NCI-H1694 (cell line): ENCODE data around the gene F10.
"Not testable (repeated sequence)": the region's sequence is repeated elsewhere in the genome, so short reads cannot be mapped to it uniquely, and the experiment has no call there.

Experiments used
- DNase-seq: peaks from one replicate; lab custom pipeline; 2025; lab: John Stamatoyannopoulos, UW

Gene F10

DNA sequence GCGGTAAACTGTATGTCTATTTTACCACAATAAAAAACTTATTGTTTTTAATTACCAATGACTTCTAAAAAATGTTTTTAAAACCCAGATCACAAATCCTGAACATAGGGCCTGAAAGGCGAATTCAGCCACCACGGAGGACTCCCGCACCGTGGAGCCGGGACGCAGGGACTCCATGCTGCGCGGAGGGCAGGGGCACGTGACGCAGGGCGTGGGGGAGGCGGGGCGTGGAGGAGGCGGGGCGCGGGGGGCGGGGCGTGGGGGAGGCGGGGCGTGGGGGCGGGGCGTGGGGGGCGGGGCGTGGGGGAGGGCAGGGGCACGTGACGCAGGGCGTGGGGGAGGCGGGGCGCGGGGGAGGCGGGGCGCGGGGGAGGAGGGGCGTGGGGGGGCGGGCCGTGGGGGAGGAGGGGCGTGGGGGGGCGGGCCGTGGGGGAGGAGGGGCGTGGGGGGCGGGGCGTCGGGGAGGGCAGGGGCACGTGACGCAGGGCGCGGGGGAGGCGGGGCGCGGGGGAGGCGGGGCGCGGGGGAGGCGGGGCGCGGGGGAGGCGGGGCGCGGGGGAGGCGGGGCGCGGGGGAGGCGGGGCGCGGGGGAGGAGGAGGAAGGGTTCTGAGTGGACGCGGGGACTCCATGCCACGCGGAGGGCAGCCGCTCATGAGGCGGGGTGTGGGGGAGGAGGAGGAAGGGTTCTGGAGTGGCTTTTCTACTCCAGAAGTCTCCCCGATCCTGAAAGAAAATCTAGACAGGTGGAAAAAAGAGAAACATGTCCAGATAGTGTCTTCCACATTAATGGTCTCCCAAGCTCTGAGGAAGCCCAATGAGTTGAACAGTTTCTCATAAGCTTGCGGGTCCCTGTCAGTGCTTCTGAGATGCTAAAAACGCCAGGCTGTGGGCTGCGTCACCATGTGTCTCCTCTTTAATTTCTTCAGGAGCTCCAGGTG, 31.5 kb downstream of the F10 start:
- peak; percentile 14 for DNase-seq

DNA sequence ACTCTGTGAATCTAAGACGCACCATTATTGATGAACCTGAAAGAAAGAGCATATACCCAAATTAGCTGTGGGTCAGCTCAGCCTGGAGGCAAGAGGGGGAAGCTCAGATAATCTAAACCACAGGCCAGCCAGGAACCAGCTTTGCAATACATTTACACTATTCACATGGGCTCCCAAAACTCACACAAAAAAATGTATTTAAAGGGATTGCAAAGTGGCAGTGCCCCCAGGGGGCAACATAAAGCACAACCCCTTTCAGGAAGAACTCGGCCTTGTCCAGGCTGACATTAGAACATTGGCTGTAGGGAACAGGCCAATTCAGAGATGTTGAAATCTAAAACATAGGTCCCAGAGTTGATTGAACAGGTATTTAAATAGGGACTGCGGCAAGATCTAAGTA, 32.6 kb downstream of the F10 start:
- DNase-seq: no peak

DNA sequence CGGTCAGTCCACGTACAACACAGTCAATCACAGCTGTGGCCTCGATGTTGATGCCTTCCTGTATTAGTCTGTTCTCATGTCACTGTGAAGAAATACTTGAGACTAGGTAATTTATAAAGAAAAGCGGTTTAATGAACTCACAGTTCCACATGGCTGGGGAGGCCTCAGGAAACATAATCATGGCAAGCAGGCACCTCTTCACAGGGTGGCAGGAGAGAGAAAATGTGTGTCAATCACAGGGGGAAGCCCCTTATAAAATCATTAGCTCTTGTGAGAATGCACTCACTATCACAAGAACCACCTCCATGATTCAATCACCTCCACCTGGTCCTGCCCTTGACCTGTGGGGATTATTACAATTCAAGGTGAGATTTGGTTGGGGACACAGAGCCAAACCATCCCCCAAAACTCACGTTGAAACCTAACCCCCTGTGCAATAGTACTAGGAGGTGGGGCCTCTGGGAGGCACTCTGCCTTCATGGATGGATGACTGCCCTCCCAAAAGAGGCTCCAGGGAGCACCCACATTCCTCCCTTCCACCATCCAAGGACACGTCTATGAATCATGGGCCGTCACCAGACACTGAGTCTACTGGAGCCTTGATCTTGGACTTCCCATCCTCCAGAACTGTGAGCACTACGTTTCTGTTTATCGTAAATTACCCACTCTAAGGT, 33.5 kb downstream of the F10 start:
- no peak for DNase-seq

DNA sequence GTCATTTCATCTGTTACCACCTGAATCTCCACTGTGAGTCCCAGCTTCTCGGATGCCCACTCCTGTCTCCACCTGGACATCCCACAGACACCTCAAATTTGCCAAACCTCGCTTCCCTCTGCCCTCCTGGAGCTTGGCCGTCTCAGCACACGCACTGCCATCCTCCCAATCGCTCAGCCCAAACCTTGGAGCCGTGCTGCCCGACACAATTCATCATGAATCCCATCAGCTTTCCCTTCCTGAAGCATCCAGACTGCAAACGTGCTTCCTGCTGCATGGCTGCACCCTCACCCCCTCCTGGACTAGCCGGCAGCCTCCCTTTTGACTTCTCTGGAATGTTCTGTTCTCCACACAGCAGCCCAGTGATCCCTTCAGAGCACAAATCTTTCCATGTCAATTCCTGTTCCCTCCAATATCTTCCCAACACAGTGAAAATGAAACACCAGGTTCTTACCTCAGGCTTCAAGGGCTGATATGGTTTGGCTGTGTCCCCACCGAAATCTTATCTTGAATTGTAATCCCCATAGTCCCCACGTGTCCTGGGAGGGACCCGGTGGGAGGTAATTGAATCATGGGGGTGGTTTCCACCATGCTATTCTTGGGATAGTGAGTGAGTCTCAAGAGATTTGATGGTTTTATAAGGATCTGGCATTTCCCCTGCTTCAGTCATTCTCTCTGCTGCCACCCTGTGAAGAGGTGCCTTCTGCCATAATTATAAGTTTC, 34.8 kb downstream of the F10 start:
- no peak for DNase-seq

DNA sequence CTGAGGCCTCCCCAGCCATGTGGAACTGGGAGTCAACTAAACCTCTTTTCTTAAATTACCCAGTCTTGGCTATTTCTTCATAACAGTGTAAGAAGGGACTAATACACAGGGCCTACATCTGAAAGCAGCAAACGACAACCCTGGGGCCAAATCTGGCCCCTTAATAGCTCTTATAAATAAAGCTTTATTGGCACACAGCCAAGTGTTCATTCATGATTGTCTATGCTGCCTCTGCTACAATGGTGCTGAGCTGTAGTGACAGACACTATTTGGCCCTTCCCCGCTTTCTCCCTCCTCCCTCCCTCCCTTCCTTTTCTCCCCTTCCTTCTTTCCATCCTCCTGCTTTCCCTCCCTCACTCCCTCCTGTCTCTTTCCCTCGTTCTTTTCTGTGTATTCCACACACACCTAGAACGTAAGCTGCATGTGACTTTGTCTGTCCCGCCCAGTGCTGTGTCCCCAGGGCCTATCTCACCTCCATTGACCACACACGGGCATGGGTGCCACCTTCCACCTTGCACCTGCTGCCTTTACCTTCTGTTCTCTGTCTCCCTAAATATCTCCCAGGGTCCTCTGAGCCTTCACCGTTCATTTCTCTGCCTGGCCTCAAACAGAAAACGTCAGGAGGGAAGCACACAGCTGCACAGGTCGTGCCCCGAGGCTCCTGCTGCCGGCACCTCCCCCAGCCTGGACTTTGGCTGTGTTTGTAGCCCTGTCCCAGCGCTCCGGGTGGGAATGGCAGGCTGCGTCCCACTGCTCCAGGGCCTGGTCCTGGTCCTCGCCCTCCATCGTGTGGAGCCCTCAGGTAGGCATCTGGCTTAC, 35.5 kb downstream of the F10 start, which contains the start of gene PROZ:
Gene PROZ, plus strand, starts transcription at position 720 of the 819 bp plus-strand sequence. Its CDS starts 13 bp downstream, at position 733.
- DNase-seq: no peak

DNA sequence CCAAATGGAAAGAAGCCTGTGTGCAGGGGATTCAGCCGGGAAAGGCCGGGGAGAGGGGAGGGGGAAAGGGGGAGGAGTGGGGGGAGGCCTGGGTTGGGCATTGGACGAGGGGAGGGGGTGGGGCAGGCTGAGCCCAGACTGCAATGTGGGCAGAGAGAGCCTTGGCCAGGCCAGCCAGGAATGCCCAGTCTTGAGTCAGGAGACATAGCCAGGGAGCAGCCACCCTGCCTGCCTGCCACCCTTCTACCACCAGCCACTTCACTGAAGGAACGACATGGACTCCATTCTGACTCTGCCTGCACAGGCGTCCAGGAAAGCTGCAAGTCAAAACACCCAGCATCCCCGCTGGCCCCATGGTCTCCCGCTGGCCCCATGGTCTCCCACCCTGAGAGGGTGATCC, 36.3 kb downstream of the F10 start:
- no peak for DNase-seq

DNA sequence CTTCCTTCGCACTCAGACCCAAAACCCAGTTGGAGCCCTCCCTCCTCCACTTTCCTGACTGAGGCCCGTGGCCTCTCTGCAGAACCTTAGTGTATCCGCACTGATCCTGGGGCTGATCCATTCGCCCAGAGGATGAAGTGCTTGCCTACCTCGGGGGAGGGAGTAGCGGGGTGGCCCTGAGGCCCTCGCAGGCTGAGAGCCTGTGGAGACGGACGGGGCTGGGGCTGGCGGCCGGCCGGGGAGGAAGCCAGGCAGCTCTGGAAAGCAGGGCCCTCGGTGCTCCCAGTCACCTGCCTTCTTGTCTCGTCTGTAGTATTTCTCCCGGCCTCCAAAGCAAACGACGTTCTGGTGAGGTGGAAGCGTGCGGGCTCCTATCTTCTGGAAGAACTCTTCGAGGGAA, 37.1 kb downstream of the F10 start:
- no peak for DNase-seq

DNA sequence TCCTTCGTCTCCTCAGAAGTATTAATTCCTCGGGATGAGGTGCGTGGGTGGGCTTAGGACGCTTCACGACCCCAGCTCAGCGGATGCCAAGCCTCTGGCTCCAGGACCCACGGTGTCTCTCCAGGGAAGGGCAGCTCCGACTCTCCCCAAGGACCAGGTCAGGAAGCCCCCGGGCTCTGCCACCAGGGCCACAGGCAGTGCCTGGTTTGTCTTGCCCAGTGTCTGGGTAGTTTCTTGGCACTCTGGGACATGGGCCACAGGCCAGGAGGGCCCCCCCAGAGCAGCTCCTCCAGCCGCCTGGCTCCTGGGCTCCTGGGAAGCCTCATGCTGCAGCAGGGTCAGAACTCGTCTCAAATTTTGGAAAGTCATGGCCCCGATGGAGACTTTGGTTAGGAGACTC, 38.4 kb downstream of the F10 start:
- DNase-seq: no peak

DNA sequence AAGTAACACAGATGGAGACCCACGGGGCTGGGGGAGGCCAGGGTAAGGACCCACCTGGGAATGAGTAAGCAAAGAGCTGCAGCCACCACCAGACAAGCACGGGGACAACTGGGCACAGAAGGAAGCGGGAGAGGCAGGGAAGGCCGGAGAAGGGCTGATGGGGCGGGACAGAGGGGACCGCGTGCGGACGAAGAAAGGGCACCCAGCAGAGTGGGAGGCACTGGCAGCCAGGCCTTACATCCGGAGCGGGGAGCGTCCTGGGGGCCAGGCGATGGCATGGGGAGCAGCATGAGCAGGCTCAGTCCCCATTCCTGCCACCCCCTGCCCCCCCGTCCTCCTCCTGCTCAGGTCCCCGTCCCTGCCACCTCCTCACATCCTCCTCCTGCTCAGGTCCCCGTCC, 38.8 kb downstream of the F10 start:
- DNase-seq: no peak

DNA sequence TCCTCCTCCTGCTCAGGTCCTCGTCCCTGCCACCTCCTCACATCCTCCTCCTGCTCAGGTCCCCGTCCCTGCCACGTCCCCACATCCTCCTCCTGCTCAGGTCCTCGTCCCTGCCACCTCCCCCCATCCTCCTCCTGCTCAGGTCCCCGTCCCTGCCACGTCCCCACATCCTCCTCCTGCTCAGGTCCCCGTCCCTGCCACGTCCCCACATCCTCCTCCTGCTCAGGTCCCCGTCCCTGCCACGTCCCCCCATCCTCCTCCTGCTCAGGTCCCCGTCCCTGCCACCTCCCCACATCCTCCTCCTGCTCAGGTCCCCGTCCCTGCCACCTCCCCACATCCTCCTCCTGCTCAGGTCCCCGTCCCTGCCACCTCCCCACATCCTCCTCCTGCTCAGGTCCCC, 39.4 kb downstream of the F10 start:
- DNase-seq: not testable (repeated sequence)

DNA sequence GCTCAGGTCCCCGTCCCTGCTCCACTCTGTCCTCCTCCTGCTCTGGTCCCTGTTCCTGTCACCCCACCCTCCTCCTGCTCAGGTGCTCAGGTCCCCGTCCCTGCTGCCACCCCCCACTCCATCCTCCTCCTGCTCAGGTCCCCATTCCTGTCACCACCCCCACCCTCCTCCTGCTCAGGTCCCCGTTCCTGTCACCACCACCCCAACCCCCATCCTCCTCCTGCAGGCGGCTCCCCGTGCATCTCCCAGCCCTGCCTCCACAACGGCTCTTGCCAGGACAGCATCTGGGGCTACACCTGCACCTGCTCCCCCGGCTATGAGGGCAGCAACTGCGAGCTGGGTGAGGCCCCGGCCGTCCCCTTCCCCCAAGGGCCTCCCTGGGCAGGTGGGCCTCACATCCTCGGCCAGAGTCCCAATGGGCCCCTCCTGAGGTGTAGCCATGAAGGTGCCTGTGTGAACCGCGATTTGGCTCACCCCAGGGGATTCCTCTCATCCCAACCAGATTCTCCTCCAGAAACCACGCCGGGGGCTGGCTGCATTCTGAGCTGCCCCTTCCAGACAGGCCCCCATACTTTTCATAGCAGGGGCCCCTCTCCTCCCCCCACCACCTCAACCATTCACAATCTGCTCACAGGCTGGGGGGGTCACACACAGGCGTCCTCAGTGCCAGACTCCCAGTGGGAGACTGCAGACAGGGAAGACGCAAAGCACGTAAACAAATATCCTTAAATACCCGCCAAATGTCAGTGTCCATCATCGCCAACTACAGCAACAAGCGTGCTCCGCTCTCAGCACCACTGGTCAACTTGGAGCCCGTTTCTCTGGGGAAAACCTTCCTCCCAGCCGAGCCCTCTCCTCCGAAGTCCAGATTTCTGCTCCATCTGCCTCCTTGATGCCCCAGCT, 40.4 kb downstream of the F10 start:
- DNase-seq: no peak

DNA sequence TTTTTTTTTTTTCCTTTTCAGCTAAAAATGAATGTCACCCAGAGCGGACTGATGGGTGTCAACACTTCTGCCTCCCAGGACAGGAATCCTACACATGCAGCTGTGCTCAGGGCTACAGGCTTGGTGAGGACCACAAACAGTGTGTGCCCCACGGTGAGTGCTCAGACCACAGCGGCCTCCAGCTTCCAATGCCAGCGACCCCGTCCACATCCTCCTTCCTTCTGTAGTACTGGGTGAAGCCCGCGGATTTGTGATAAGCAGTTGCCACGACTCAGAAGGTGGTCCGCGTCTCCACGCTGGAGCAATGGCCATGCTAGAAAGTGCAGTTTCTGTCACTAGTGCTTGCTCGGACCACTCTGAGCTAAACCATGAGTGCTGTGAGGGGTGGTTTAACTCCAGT, 41.9 kb downstream of the F10 start:
- DNase-seq: no peak

DNA sequence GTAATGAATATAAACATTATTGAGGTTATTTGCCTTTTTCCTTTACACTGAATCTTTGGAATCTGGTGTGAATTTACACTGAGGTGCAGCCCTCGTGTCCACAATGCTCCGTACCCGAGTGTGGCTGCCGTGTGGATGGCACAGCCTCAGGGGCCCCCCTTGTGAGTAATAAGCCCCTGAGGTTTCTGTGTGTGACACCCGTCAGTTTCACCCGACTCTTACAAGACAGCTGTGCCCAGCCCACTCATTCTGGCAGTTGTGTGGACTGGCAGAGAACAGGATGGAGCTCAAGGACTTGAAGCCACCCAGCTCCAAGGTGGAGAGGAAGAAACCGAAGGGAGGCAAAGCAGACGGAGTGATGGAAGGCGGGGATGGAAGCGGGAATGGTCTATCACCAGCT, 43.7 kb downstream of the F10 start:
- DNase-seq: no peak

DNA sequence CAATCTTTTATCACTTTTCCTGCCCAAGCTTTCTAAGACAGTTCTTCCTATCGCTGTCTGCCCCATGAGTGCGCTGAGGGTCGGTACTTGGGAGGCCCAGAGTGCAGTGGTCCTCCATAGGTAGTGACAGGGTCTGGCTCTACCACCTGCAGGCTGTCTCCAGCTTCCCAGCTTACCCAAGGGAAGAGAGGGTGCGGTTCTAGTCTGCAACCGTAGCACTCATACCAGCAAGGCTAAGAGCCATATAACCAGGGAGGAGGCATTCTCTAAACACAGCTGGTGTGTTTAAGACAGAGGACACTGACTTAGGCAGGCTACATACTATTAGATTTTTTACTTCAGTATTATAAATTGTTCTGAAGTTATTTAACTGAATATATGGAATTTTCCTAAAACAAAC, 44.1 kb downstream of the F10 start:
- DNase-seq: no peak

DNA sequence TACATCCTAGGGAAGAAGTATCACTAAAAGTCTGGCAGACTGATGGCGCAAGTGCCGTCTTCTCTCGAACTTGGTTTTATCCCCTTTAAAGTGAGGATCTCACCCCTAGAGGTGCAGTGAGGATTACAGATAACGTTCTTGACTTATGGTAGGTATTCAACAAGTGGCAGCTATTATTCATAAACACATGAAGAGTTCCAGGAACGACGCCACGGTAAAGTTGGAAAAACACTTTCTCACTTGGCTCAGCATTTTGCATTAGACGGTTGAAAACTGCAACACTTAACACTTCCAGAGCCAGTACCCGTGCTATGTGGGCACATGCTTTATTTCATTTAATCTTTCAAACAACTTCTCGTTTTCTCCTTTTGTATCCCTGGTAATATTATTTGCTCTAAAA, 44.6 kb downstream of the F10 start:
- DNase-seq: no peak

DNA sequence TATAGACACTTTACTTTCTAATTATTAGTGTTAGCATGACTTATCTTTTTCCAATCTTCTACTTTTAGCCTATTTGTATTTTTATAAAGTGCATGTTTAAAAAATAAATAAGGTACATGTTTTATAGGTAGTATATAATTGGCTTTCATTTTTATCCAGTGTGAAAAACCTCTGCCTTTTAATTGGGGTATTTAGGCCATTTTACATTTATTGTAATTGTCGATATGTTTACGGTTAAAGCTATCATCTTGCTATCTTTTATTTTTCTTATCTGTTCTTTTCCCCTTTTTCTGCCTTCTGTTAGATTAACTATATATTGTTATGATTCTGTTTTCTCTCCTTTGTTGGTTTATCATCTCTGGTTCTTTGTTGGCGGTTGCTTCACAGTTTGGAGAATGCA, 45.0 kb downstream of the F10 start:
- DNase-seq: no peak

DNA sequence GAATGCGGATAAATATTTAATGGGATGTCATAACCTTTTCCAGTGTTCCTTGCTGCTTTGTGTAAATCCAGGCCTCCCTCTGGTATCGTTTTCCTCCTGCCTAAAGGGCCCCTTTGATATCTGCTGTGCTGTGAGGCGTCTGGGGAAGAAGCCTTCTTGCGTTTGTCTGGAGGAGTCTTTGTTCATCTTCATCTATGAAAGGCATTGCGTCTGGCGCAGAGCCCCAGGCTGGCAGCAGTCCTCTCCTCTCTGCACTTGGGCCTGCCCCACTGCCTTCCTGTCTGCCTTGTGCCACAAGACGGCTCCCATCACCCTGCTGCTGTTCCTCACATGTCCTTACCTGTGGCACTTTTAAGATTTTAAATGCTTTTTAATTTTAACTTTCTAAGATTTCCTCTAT, 45.6 kb downstream of the F10 start:
- no peak for DNase-seq

DNA sequence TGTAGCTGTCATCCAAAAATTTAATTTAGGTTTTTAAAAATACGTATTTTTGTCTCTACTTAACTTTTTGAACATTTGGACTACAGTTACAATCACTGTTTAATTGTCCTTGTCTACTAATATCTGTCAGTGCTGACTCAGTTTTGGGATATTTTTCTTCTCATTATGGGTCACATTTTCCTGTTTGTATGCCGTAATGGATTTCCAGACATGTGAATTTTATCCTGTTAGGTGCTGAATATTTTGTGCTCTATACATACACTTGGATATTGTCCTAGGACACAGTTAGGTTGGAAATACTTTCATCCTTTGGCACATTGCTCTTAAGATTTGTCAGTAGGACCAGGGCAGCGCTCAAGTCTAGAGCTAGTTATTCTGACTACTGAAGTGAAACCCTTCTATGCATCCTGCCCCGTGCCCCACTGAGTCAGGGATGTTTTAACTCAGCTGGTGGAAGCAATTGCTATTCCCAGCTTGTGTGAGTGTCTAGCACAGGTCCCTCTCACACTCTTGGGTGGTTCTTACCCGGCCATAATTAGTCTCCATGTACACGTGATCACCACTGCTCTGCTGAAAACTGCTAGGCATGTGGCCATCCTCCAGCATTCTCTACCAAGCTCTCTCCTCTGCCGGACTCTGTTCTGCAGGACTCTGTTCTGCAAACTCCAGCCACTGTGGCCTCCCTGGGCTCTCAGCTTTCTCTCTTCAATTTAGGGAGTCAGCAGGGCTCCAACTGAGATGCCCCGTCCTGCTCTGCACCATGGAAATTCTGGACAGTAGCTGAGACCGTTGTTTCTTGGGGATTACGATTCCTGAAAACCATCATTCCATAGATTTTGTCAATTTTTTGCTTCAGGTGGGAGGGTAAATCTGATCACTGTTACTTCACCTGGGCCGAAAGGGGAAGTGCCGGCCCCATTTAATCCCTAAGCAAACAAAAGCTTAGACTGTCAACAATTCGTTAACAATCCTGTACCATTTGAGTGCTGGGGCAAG, 47.0 kb downstream of the F10 start:
- no peak for DNase-seq

DNA sequence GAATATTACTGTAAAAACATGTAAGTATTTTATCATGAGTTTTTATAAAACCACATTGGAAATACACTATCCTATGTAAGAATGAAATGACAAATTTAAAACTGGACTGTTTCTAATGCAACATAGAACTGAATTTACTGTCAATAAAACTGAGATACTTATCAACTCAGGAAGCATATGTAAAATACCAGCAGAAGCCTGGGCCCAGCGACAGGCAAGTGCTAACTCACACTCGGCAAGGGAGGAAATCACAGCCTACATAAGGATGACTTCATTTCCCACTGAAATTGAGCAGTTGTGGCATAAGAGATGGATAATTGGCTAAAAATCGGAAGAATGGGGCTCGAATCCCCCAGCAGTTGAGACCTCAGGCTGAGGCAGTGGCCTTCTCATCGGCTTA, 47.9 kb downstream of the F10 start:
- no peak for DNase-seq
